NCI-H187 (cell line): Measurements from ENCODE around the gene AHCY.

Experiments
- DNase-seq, 2 experiments: peaks; one replicate each; lab custom pipeline; 2025; lab: John Stamatoyannopoulos, UW

AHCY gene

GRCh38 chr20:34324541-34324940 lies 21.4 kb upstream of the AHCY start:
- DNase-seq, result no peak

DNA sequence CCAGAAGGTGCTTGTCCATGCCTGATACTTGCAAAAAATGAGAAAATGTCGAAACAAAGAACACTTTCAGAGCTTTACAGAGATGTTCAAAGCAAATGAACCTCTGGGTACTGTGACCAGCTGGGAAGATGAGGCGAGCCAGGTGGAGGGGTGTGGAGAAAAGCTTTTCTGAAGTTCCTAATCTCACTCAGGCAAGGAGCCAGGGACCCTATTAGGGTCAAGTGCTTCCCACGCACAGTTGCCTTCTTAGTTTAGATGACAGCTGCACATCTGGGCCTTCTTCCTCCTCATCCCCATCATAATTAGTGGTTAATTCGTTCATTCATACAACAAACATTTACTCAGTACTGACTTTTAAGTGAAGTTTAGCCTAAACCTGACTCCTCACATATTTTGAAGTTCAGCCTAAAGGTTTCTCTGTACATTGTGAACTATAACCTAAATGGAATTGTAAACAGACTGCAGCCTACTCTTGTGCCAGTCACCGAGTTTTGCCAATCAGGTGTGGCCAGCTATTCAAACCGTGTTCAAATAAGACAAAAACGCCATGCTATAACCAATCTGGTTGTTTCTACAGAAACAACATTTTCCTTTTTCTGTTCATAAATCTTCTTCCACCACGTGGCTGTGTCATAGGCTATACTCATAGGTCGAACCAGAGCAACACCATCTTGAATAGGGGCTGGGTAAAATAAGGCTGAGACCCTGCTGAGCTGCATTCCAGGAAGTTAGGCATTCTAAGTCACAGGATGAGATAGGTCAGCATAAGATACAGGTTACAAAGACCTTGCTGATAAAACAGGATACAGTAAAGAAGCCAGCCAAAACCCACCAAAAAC lies 19.3 kb upstream of the AHCY start:
- DNase-seq, result no peak

- no peak for DNase-seq
Observed at GRCh38 chr20:34320861-34321260, 17.7 kb upstream of the AHCY start.

- DNase-seq, result no peak
Observed at GRCh38 chr20:34318609-34319443, 15.7 kb upstream of the AHCY start.

DNA sequence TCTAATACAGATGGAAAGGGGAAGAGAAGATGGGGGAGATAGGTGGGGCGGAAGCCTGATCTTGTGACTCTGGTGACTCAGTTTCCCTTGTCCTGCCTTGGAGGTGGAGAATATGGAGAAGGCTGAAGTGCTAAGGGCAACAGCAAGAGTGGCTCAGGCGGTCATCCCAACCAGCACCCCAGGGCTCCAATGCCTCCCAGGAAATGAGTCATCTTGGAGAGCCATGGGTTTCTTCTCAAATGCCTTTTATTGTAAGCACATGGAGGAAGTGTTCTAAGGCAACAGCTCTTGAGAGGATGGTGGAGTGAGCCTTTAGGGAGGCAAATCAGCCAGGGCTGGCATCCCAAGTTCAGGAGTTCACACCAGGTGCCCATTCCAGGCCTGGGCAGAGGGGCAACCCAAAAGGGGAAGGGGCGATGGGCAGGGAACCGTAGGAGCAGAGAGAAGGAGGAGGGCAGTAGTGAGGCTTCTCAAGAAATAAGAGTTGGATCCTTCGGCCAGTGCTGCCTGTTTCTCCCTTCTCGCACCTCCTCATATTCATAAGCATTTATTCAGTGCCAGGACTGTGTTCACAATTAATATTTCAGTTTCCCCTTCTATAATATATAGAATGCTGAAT lies 13.2 kb upstream of the AHCY start:
- DNase-seq, result no peak

DNA sequence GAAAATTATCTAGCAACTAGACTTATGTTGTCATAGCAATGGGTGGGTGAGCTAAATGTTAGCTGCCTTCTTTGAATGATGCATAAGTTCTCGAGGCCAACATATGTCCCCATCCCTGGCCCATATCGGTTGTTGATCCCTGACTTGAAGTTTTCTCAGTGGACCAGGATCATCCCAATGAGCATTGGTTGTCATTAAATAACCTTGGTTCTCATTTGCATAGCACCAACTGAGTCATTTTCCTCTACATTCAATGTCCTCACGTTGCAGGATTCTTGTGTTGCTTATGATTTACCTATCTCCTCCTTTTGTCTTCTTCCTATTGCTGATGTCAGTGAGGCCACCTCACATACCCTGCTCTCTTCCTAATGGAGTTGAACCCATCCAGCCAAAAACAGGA lies 12.1 kb upstream of the AHCY start:
- no peak for DNase-seq

GRCh38 chr20:34312544-34313217 lies 9.5 kb upstream of the AHCY start:
- DNase-seq, result peak; percentile 54 to 69

GRCh38 chr20:34312024-34312460 lies 8.9 kb upstream of the AHCY start:
- no peak for DNase-seq

DNA sequence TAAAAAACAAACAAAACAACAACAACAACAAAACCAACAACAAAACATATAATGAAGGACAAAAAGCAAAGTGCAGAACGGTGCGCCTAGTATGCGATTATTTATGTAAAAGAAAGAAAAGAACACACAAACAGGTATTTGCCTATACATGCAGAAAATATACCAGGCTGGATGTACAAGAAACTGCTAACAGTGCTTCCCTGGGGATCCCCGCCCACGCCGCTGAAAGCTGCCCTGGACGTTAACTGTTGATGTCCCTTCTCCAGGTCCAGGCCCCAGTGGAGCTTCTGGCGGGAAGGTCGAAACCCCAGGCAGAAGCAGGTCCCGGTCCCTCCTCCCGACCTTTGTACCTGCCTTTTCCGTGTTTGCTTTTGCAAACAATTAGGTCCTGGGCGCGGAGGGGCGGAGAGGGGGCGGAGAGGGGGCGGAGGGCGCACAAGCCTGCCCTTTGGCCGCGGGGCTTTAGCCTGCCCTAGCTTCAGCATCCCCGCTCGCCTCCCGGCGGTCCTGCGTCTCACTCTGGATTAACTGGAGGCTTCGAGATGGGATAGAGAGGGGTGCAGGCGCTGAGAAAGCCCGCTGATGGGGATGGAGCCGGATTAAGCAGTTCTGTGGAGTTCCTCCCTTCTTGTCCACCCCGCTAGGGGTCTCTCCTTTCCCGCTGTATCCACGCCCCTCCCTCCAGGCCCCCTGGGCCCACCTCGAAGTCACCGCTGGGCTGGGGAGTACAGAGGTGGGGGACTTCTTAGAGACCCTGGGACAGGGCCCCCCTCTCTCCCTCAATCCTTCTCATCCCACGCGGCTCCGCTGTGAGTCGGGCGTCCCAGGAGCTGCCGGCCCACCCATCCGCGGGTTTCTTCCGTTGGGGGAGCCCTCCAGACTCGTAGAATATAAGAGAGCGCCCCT lies 8.2 kb upstream of the AHCY start:
- no peak for DNase-seq

- no peak for DNase-seq
Observed at GRCh38 chr20:34310481-34311117, 7.4 kb upstream of the AHCY start.

DNA sequence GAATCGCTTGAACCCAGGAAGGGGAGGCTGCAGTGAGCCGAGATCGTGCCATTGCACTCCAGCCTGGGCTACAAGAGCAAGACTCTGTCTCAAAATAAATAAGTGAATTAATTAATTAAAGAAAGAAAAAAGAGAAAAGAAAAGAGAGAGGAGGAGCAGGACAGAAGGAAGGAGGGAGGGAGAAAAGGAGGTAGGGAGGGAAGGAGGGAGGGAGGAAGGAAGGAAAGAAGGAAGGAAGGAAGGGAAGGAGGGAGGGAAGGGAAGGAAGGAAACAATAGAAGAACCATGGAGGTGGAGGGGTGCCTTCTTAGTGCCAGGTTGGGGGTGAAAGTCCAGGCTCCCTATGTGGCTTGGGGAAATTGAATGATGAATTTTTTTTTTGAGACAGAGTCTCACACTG lies 6.5 kb upstream of the AHCY start:
- no peak for DNase-seq

DNA sequence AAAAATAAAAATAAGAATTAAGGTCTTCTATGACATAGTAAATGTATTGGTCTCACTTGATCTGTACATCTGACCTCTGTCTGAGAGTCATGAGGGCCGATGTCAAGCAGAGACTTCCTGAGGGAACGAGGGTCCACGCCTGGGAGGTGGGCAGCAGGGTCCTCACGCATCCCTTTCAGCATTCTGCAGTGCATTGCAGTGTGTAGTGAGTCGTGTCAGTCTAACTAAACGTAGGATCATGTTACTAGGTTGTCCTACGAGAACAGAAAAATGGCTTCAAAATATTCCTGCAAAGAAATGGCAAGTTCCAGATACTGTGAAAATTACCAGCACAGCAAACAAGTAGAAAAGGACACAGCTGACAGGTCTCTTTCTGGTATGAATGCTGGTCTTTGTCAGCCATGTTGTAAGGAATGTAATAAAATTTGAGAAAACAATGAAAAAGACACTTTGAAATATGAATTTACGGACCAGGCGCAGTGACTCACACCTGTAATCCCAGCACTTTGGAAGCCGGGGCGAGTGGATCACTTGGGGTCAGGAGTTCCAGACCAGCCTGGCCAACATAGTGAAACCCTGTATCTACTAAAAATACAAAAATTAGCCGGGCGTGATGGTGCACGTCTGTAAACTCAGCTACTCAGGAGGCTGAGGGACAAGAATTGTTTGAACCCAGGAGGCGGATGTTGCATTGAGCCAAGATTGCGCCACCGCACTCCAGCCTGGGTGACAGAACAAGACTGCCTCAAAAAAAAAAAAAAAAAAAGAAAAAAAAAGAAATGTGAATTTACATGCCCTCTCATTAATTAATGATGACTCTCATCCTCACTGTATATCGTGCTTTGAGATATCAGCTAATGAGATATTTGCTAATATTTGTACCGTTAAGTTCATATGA lies 2.4 kb upstream of the AHCY start:
- no peak for DNase-seq

DNA sequence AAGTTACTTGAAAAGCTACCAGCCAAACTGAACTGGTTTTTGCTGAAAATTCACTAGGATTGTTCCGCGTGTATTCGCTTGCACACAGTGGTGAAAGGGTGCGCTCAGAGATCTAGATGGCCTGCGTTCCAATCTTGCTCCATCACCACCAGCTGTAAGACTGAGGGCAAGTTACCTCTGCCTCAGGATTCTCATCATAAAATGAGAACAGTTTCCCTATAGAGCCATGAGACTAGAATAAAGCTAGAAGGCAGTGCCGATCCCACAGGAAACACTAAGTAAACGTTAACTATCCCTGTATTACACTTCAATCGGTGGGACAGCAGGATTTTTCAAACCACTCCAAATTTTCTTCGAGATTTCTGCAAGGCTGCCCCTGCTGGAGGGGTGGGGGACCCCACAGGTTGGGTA lies 838 bp downstream of the AHCY start:
- DNase-seq, result no peak

DNA sequence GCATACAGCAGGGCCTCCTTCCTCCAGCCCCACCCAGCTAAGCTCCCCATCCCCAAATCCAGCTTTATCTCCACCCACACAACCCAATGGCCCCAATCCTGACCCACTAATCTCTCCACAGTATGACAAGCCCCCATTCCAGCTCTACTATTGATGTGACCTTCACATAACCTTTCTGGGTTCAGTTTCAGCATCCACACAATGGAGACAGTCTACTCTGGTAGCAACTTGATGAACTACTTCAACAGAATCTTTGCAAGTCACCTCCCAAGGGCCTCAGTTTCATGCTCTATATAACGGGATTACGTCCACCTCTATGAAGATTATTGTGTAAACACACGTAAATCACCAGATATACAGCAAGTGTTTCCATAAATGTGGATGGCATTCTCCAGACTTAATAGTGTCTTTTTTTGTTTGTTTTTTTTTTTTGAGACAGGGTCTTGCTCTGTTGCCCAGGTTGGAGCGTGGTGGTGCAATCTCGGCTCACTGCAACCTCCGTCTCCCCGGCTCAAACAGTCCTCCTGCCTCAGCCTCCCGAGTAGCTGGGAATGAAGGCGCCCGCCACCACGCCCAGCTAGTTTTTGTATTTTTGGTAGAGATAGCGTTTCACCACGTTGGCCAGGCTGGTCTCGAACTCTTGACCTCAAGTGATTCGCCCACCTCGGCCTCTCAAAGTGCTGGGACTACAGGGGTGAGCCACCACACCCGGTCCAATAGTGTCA lies 1.4 kb downstream of the AHCY start:
- DNase-seq, result no peak

DNA sequence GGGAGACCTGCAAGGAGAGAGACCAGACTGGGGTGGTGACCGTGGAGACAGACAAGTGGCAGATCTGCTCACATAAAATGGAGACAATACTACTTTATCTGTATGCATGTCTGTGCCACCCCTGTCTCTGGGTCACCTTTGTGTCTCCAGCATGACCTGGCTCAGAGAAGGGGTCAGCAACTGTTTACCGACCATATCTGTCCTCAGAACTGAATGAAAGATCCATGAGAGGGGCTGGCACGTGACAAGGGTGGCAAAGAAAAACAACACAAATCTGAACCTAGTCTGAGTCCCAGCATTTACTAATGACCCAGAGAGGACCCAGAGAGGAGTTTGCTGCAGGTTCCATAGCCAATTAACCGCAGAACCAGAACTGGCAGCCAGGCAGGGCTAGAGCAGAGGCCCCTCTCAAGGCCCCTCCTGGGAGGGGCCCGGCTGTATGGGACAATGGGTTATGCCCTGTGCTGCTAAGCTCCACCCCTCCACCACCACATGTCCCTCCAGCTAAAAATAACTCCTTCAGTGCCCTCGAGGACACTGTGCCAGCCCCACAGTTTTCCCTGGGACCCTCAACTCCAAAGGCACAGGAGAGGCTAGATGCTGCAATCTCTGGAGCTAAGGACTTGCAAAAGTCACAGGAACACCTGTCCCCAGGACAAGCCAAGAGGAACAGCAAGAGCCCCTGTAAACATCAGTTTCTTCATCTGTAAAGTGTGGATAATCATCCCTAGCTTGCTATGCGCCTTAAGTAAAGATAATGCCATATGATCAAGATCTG lies 2.2 kb downstream of the AHCY start:
- no peak for DNase-seq

DNA sequence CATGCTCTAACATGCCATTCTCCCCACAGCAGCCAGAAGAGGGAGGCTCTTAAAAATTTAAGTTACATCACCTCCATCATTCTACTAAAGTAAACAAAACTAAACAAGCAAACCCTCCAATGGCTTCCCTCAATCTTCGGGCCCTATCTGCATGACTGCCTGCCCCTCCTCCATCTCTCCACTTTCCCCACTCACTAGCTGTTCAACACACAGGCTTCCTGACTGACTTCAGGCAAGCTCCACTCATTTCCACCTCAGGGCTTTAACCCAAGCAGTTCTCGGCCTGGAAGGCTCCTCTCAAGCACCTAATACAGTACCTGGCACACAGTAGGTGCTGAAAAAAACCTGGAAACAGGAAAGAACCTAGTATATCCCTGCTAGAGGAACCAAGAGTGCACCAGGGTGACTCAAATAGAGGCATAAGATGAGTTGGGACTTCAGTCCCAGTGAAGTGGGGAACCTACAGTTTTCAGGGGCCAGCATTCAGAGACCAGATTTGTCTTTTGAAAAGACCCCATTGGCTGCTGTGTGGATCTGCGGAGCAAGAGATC lies 2.8 kb downstream of the AHCY start:
- peak in 1 of 2 experiments; percentile 25 for DNase-seq

- DNase-seq, result no peak
Observed at GRCh38 chr20:34299556-34300255, 3.4 kb downstream of the AHCY start.
